Spinal cord (tissue), 10 donors: Measurements from ENCODE around the gene ARF1. TPM values are rescaled to one million over a fixed set of nuclear protein-coding genes. Genes with fewer than 3 reads are reported as not detected.

Source experiments
- DNase-seq, 6 donors: peaks; one replicate each; pipeline versions ENCODE4 v3.0.0 to v3.0.0-alpha.2; 2013 to 2015; ENCODE audit warnings: low spot score in 6 of 6, low read depth in 4 of 6
- H3K27ac ChIP-seq: one replicate; pipeline ENCODE4 v1.5.1; 2013; ENCODE audit warnings: low read depth, low read length, control low read depth
- H3K27me3 ChIP-seq: one replicate; pipeline ENCODE4 v1.6.1; 2013; ENCODE audit warnings: low read length; ENCODE audit not compliant: control insufficient read depth, insufficient read depth
- H3K36me3 ChIP-seq: one replicate; pipeline ENCODE4 v1.6.1; 2013; ENCODE audit warnings: low read length; ENCODE audit not compliant: control insufficient read depth, insufficient read depth
- H3K4me1 ChIP-seq: one replicate; pipeline ENCODE4 v1.6.1; 2013; ENCODE audit warnings: low read length; ENCODE audit not compliant: control insufficient read depth, insufficient read depth
- H3K4me3 ChIP-seq: one replicate; pipeline ENCODE4 v1.5.1; 2013; ENCODE audit warnings: low read depth, low read length, control low read depth
- H3K9me3 ChIP-seq: one replicate; pipeline ENCODE4 v1.6.1; 2013; ENCODE audit warnings: low read length; ENCODE audit not compliant: control insufficient read depth, insufficient read depth
- WGBS: methylation state at CpG from one replicate; pipeline ENCODE4 v1.1.5; 2013; ENCODE audit warnings: missing lambda C conversion rate; ENCODE audit not compliant: insufficient coverage; 5-methylcytosine and 5-hydroxymethylcytosine counted together
- polyA plus RNA-seq, 2 donors: library from polyadenylated mRNA; unstranded; fragments of 120-200 nt; gene quantifications; one replicate each; pipeline ENCODE4 v1.2.1, GENCODE V29; 2013; ENCODE audit not compliant: insufficient read length in 2 of 2
- total RNA-seq, 2 donors: library from RNA; depleted of rRNA in 1 of 2; stranded (reverse); fragments of 120-200 nt in 1 of 2; fragments of >200 nt in 1 of 2; gene quantifications; one replicate each; pipeline versions ENCODE4 v1.2.3 to v1.2.4, GENCODE V29; 2013 to 2014
- donor health status: healthy.

ARF1 gene
- total and polyA plus RNA-seq, 4 donors: 119 to 377 (median 244) TPM

- H3K9me3 ChIP-seq: no peaks in the 10 kb centered on the region
- no peak overlapping the region for H3K27ac ChIP-seq
- no peak overlapping the region for H3K4me3 ChIP-seq
- no peak for DNase-seq
- WGBS: 95% methylated on average over 9 of the region's 9 CpGs
- H3K27me3 ChIP-seq: peaks cover 55% of the 10 kb centered on the region
- no peaks in the 10 kb centered on the region for H3K36me3 ChIP-seq
- peaks cover 17% of the 10 kb centered on the region for H3K4me1 ChIP-seq
Observed at GRCh38 chr1:228062085-228062791, 20.3 kb upstream of the ARF1 start.

- DNase-seq: no peak
- Histone ChIP-seq H3K36me3 (no peaks in the 10 kb centered on the region), H3K4me1 (peaks cover 17% of the 10 kb centered on the region), H3K27ac (no peak overlapping the region), H3K27me3 (peaks cover 53% of the 10 kb centered on the region), H3K4me3 (no peak overlapping the region), H3K9me3 (no peaks in the 10 kb centered on the region)
- WGBS: 66% methylated on average over 4 of the region's 4 CpGs
Observed at GRCh38 chr1:228062812-228063211, 19.7 kb upstream of the ARF1 start.

DNA sequence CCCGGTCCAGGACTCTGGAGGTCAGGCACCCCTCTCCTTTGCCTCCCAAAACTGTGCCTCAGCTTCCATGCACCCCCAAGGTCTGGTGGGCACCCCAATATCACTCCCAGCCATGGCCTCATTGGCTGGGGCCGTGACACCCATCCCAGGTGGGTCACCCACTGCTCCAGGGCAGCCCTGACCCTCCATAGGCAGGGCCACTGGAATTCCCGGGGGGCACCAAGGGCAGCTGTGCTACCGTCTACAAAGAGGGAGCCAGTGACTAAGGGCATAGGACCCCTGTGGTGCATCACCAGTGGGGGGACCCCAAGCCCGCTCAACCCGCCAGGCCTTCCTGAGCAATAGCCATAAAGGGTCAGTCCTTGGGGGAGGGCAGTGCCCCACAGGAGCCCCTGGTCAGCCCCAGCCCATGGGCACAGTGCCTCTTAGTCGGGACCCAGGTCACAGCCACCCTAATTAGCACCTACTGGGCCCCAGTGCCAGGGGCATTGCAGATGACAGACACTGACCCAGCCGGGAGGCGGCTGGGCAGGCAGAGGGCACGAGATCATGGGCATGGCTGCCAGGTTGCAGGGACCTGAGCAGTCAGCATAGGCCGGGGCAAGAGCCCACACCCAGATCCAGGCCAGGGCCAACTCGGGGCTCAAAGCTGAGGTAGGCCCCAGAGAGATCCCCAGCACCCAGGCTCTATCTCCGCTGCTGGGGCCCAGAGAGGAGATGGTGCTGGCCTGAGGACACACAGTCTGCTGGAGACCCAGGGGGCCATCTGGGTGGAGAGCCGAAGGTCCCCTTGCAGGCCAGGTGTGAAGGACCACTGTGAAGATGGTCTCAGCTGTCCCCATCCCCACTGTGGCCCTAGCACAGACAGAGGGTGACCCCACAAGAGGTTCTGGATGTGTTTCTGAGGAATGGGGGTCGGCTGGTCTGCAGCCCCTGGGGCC is 19.0 kb upstream of the ARF1 start:
- H3K27me3 ChIP-seq: peaks cover 50% of the 10 kb centered on the region
- no peaks in the 10 kb centered on the region for H3K9me3 ChIP-seq
- no peak overlapping the region for H3K27ac ChIP-seq
- no peaks in the 10 kb centered on the region for H3K36me3 ChIP-seq
- peaks cover 17% of the 10 kb centered on the region for H3K4me1 ChIP-seq
- no peak overlapping the region for H3K4me3 ChIP-seq
- WGBS: 90% methylated on average over 15 of the region's 15 CpGs
- DNase-seq: no peak

DNA sequence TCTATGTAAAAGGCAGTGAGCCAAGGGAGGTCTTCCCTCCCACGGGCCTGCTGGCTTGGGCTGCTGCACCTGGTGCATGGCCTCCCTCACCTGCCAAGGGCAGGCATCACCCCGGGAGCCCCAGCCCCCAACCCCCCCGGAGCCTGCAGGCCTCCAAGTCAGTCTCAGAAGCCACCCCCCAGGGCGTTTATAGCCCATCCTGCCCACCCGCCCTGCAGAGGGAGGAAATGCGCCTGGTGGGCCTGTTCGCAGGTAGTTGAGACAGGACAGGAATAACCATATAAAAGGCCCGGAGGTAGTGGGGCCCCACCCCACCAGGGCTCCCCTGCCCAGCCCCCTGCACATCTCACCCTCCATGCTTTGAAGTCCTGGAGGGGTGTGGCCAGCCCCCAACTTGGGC is 18.2 kb upstream of the ARF1 start:
- no peaks in the 10 kb centered on the region for H3K9me3 ChIP-seq
- H3K4me3 ChIP-seq: no peak overlapping the region
- H3K27me3 ChIP-seq: peaks cover 48% of the 10 kb centered on the region
- no peak overlapping the region for H3K27ac ChIP-seq
- H3K4me1 ChIP-seq: peaks cover 17% of the 10 kb centered on the region
- no peaks in the 10 kb centered on the region for H3K36me3 ChIP-seq
- no peak for DNase-seq
- 33% methylated on average over 3 of the region's 8 CpGs for WGBS

DNA sequence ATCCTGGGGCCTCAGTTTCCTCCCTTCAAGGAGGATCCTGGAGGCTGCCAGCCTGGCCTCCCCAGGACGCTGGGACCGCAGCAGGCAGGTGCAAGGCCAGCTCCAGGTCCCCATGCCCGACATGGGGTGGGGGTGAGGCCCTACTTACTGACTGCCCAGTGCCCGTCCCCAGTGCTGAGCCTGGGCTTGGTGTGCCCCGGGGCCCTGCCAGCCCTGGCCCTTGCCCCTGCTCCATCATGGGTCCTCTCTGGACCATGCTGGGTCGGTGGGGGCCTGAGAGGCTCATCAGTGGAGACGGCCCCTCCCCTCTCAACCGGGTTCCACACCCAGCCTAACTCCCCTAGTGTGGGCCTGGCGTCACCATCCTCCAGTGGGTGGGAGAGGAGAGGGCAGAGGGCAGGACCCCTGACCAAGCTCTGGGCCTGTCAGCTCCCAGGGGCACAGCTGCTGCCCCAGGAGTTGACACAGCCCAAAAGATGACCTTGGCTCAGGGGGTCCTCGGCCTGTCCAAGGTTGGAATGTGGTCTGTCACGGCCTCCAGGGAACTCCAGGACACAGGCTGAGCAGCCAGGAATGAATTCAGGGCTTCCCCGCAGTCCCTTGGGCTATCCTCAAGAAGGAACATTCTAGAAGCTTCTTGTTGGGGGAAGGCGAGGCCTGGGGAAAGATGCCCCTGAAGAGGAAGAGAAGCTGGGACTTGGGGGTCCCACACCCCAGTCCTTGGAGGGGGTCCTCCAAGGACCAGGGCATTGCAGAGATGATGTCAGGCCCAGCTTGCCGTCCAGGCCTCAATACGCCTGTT is 17.6 kb upstream of the ARF1 start:
- H3K9me3 ChIP-seq: no peaks in the 10 kb centered on the region
- peaks cover 10% of the 10 kb centered on the region for H3K4me1 ChIP-seq
- no peaks in the 10 kb centered on the region for H3K36me3 ChIP-seq
- peaks cover 48% of the 10 kb centered on the region for H3K27me3 ChIP-seq
- H3K4me3 ChIP-seq: no peak overlapping the region
- WGBS: 72% methylated on average over 12 of the region's 15 CpGs
- H3K27ac ChIP-seq: no peak overlapping the region
- DNase-seq: no peak

DNA sequence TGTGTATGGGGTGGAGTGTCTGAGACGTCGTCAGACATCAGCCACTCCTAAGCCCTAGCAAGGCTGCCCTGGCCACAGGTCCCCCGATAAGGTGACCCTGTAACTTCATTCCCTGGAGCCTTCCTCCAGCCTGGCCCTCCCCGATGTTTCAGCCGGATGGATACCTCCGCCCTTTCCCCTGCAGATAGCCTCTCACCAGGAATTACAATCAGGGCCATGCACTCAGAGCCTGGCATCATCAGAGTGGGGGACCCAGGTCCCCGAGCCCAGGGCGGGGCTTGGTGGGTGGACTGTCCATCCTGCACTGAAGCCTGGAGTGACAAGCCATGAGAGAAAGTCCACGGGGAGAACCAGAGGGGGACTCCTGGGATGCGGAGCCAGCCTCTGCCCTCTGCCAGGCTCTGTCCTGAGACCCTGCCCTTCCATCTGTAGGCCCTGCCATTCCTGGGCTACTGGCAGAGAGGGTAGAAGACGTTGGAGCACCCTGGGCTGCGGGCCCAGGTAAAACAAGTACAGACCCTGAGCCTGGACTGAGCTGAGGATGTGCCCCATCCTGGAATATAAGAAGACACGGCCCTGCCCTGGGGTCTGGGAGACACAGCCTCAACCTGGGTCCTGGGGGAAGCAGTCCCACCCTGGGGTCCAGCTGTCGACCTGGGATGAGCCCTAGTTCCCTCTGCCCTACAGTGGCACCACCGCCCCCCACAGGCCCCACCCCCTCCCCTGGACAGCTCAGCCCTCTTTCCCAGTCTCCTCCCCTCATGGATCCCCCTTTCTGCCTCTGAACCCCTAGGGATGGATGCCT is 16.8 kb upstream of the ARF1 start:
- peaks cover 2% of the 10 kb centered on the region for H3K4me1 ChIP-seq
- no peaks in the 10 kb centered on the region for H3K9me3 ChIP-seq
- H3K36me3 ChIP-seq: no peaks in the 10 kb centered on the region
- H3K27ac ChIP-seq: no peak overlapping the region
- no peak for DNase-seq
- 78% methylated on average over 11 of the region's 15 CpGs for WGBS
- peaks cover 44% of the 10 kb centered on the region for H3K27me3 ChIP-seq
- H3K4me3 ChIP-seq: no peak overlapping the region

- Histone ChIP-seq H3K9me3 (no peaks in the 10 kb centered on the region), H3K27me3 (peaks cover 39% of the 10 kb centered on the region), H3K27ac (no peak overlapping the region), H3K36me3 (no peaks in the 10 kb centered on the region), H3K4me1 (no peaks in the 10 kb centered on the region), H3K4me3 (no peak overlapping the region)
- WGBS: 68% methylated on average over 4 of the region's 4 CpGs
- no peak for DNase-seq
Observed at GRCh38 chr1:228066416-228066815, 16.1 kb upstream of the ARF1 start.

- Histone ChIP-seq H3K36me3 (no peaks in the 10 kb centered on the region), H3K4me1 (no peaks in the 10 kb centered on the region), H3K4me3 (no peak overlapping the region), H3K9me3 (no peaks in the 10 kb centered on the region), H3K27ac (no peak overlapping the region), H3K27me3 (peaks cover 33% of the 10 kb centered on the region)
- 63% methylated on average over 9 of the region's 10 CpGs for WGBS
- no peak for DNase-seq
Observed at GRCh38 chr1:228066891-228067654, 15.4 kb upstream of the ARF1 start.
